D721Med (cell line): ENCODE results near the gene TMEM132C.

Experiments used
- DNase-seq: peaks from one replicate; pipeline ENCODE4 v3.0.0; 2011; ENCODE audit warnings: low spot score; ENCODE audit not compliant: insufficient read length
- FAIRE-seq: peaks from 2 replicates; lab custom pipeline; 2011; peaks lifted over from hg19 to GRCh38; lab: Jason Lieb, UNC
- CTCF ChIP-seq: IDR thresholded peaks from 2 replicates; pipeline ENCODE4 v1.5.1; 2012; ENCODE audit warnings: mild to moderate bottlenecking, control low read depth; ENCODE audit not compliant: insufficient read depth; ENCODE audit errors: missing control alignments

The TMEM132C gene

GRCh38 chr12:128266086-128266485 lies 884 bp upstream of the TMEM132C start:
- DNase-seq: no peak
- no peak for TF ChIP-seq CTCF
- no peak for FAIRE-seq

- no peak for TF ChIP-seq CTCF
- DNase-seq (no peak), FAIRE-seq (no peak)
These were observed 334 bp upstream of the TMEM132C start for GRCh38 chr12:128266541-128267130.

- DNase-seq (no peak), FAIRE-seq (no peak)
- TF ChIP-seq CTCF: no peak
These were observed 845 bp downstream of the TMEM132C start for GRCh38 chr12:128267651-128268378.

GRCh38 chr12:128268379-128268995 lies 1.5 kb downstream of the TMEM132C start:
- TF ChIP-seq CTCF: no peak
- FAIRE-seq: no peak
- DNase-seq: no peak

- no peak for FAIRE-seq
- no peak for TF ChIP-seq CTCF
- no peak for DNase-seq
These were observed 2.2 kb downstream of the TMEM132C start for GRCh38 chr12:128269181-128269591.

GRCh38 chr12:128276471-128276870 lies 9.5 kb downstream of the TMEM132C start:
- DNase-seq: no peak
- no peak for TF ChIP-seq CTCF
- FAIRE-seq: no peak

GRCh38 chr12:128286970-128287369 lies 20.0 kb downstream of the TMEM132C start:
- FAIRE-seq (no peak), DNase-seq (no peak)
- no peak for TF ChIP-seq CTCF
